ENCODE data around the gene SRMS.
A peak's percentile ranks its signal among the peaks of the same experiment; 100 is the strongest.

SRMS gene

DNA sequence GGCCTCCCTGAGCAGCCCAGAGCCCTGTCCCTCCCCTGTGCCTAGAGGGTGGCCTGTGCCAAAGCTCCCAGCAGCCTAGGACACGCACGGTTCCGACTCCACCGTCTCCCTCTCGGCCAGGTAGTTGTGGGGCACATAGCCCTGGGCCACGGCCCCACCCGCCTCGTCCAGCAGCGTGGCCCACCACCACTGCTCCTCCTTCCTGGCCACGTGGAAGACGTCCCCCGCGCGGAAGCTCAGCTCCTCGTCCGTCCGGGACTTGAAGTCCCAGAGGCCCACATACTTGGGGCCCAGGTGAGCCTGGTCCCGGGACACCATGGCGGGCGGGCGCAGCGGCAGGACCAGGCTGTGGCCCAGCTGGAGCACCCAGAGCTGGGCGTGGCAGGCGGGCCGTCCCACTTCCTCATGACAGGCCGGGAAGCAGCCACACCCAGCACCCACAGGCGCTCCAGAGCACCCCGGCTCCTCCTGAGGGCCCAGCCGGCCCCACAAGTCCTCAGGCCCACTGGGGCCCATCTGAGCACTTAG, 10.5 kb downstream of the SRMS start, which contains the start of gene PTK6:
TSS of gene PTK6 (minus strand) at position 380 of the 528 bp plus-strand sequence. CDS start at position 318, 62 bp downstream.
- Histone ChIP-seq H3K4me2 (ENCODE audit: low read depth, low read length, poor library complexity, severe bottlenecking) (peak within 1 kb of the TSS; percentile 69), H3K36me3 (ENCODE audit: low read length) (no peaks in the 10 kb centered on the region), H4K20me1 (ENCODE audit: low read depth, low read length) (no peaks in the 10 kb centered on the region), H3K27me3 (ENCODE audit: low read length) (no peaks in the 10 kb centered on the region), H3K9me2 (replicated peaks; ENCODE audit: insufficient read depth, low read length) (no peaks in the 10 kb centered on the region), H3K9me3 (ENCODE audit: insufficient read depth, low read length) (no peaks in the 10 kb centered on the region), H3K27ac (ENCODE audit: low read depth, low read length) (peak within 1 kb of the TSS; percentile 57), H3K9ac (ENCODE audit: low read length) (peak within 1 kb of the TSS; percentile 56), H3F3A (ENCODE audit: insufficient read depth) (no peaks in the 10 kb centered on the region), H2AFZ (ENCODE audit: low read depth, low read length, severe bottlenecking) (peak within 1 kb of the TSS; percentile 88), H3K79me2 (ENCODE audit: insufficient read depth, low read length) (no peaks in the 10 kb centered on the region), H3K4me3 (ENCODE audit: insufficient read depth, low read length, poor library complexity, severe bottlenecking) (peak within 1 kb of the TSS; percentile 43)
- TF ChIP-seq, protein P1, sequence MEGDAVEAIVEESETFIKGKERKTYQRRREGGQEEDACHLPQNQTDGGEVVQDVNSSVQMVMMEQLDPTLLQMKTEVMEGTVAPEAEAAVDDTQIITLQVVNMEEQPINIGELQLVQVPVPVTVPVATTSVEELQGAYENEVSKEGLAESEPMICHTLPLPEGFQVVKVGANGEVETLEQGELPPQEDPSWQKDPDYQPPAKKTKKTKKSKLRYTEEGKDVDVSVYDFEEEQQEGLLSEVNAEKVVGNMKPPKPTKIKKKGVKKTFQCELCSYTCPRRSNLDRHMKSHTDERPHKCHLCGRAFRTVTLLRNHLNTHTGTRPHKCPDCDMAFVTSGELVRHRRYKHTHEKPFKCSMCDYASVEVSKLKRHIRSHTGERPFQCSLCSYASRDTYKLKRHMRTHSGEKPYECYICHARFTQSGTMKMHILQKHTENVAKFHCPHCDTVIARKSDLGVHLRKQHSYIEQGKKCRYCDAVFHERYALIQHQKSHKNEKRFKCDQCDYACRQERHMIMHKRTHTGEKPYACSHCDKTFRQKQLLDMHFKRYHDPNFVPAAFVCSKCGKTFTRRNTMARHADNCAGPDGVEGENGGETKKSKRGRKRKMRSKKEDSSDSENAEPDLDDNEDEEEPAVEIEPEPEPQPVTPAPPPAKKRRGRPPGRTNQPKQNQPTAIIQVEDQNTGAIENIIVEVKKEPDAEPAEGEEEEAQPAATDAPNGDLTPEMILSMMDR (IDR thresholded peaks at IDR 0.05; ENCODE audit: insufficient read depth, low read length, poor library complexity, severe bottlenecking): no peak
- no peak for TF ChIP-seq EZH2phosphoT487 (conservative IDR thresholded peaks at IDR 0.05; ENCODE audit: low read length)

DNA sequence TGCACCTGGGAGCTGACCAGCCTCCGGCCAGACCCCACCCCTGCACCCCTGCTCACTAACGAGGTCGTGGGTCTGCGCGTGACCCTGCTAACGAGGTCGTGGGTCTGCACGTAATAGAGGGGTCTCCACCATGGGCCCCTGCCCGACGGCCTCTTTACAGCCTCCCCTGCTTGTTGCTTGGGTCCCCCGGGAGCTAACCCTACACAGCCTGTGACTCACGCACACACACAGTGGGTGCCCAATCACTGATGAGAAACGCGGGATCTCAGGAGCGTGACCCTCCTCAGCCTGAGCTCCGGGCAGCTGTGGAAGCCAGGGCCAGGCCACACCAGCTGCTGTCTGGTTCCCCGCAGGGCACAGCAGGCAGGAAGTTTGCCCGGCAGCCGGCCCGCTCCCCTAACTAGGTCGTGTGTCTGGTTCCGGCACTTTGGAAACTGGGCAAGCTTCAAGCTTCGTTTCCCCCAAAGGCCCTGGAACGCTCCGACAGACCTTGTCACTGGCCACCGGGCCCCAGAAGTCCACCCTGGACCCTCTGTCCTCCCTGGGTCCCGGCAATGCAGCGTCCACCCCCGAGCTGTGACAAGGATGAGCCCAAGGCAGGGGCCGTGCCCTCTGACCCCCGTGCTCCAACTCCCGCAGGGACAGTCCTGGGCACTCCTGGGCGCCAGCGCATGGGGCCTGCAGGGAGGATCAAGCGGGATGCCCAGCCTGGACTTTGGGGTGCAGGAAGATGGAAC, 11.1 kb downstream of the SRMS start:
- TF ChIP-seq, protein P1 (IDR thresholded peaks at IDR 0.05; ENCODE audit: insufficient read depth, low read length, poor library complexity, severe bottlenecking): no peak
- no peak for TF ChIP-seq EZH2phosphoT487 (conservative IDR thresholded peaks at IDR 0.05; ENCODE audit: low read length)
- H3K4me2 ChIP-seq (ENCODE audit: low read depth, low read length, poor library complexity, severe bottlenecking): no peak overlapping the region
- H2AFZ ChIP-seq (ENCODE audit: low read depth, low read length, severe bottlenecking): no peak overlapping the region
- no peaks in the 10 kb centered on the region for H3K9me3 ChIP-seq (ENCODE audit: insufficient read depth, low read length)
- no peaks in the 10 kb centered on the region for H3F3A ChIP-seq (ENCODE audit: insufficient read depth)
- no peak overlapping the region for H3K4me3 ChIP-seq (ENCODE audit: insufficient read depth, low read length, poor library complexity, severe bottlenecking)
- H3K27ac ChIP-seq (ENCODE audit: low read depth, low read length): no peak overlapping the region
- H3K9ac ChIP-seq (ENCODE audit: low read length): no peak overlapping the region
- H3K27me3 ChIP-seq (ENCODE audit: low read length): no peaks in the 10 kb centered on the region
- H3K79me2 ChIP-seq (ENCODE audit: insufficient read depth, low read length): no peaks in the 10 kb centered on the region
- H3K36me3 ChIP-seq (ENCODE audit: low read length): no peaks in the 10 kb centered on the region
- no peaks in the 10 kb centered on the region for H3K9me2 ChIP-seq (replicated peaks; ENCODE audit: insufficient read depth, low read length)
- H4K20me1 ChIP-seq (ENCODE audit: low read depth, low read length): no peaks in the 10 kb centered on the region

DNA sequence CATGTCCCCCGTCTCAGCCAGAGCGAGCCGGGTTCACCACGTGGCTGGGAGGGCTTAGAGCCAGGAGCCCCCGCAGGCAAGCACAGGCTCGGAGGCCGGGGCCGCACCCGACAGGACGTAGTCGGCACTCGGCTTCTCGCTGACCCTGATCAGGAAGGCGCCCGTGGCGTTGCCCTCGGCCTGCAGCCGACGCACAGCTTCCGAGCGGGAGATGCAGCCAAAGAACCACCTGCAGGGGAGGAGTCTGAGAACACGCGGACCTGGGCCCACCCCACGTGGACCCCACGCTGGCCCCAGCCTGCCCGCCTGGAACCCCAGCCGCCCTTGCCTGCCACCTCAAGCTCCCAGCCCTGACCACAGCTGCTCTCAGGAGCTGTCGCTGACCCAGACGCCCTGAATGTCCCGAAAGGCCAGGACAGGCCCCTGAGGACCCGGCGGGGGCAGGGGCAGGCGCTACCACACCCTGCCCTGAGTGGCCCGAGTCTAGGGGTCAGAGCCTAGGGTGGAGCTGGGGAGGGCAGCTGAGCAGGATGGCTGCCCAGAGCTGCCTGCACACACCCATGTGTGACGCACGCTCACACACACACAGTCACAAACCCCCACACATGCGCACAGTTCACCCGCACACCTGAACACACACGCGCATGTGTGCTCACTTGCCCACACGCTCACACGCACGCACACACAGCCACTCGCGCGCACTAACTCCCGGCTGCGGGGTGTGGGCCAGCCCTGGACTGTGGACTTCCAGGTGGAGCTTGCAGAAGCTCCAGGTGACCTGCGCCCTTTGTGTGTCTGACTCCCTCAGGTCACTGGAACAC, 12.5 kb downstream of the SRMS start:
- Histone ChIP-seq H4K20me1 (ENCODE audit: low read depth, low read length) (no peaks in the 10 kb centered on the region), H3K9ac (ENCODE audit: low read length) (no peak overlapping the region), H2AFZ (ENCODE audit: low read depth, low read length, severe bottlenecking) (no peak overlapping the region), H3K27ac (ENCODE audit: low read depth, low read length) (no peak overlapping the region), H3K9me3 (ENCODE audit: insufficient read depth, low read length) (no peaks in the 10 kb centered on the region), H3K4me3 (ENCODE audit: insufficient read depth, low read length, poor library complexity, severe bottlenecking) (no peak overlapping the region), H3K9me2 (replicated peaks; ENCODE audit: insufficient read depth, low read length) (no peaks in the 10 kb centered on the region), H3K36me3 (ENCODE audit: low read length) (no peaks in the 10 kb centered on the region), H3K27me3 (ENCODE audit: low read length) (no peaks in the 10 kb centered on the region), H3K79me2 (ENCODE audit: insufficient read depth, low read length) (no peaks in the 10 kb centered on the region), H3K4me2 (ENCODE audit: low read depth, low read length, poor library complexity, severe bottlenecking) (no peak overlapping the region), H3F3A (ENCODE audit: insufficient read depth) (no peaks in the 10 kb centered on the region)
- TF ChIP-seq, protein P1 (IDR thresholded peaks at IDR 0.05; ENCODE audit: insufficient read depth, low read length, poor library complexity, severe bottlenecking): no peak
- no peak for TF ChIP-seq EZH2phosphoT487 (conservative IDR thresholded peaks at IDR 0.05; ENCODE audit: low read length)

Measured in SU-DHL-6 (cell line).